H1 (cell line): ENCODE measurements around the gene TRIM65. TPM values are rescaled to one million over a fixed set of nuclear protein-coding genes. Genes with fewer than 3 reads are reported as not detected.
A peak's percentile ranks its signal among the peaks of the same experiment; 100 is the strongest.

Experiments used
- CBX8 ChIP-seq: fragments of 300-800, 300-1000 bp; sonication (generic); IDR thresholded peaks from 2 replicates; pipeline ENCODE4 v1.7.1; 2016; ENCODE audit warnings: low read depth, low read length, borderline replicate concordance
- CHD2 ChIP-seq: IDR thresholded peaks from 2 replicates; pipeline ENCODE4 v1.6.1; 2012; ENCODE audit warnings: low read length, improper control_type of control experiment
- EP300 ChIP-seq, 2 experiments: IDR thresholded peaks; 1 replicate in 1 of 2; 2 replicates in 1 of 2; pipeline ENCODE4 v1.6.1; 2011 to 2012; ENCODE audit warnings: low read depth in 2 of 2, low read length in 2 of 2, mild to moderate bottlenecking in 2 of 2, borderline replicate concordance in 1 of 2, inconsistent platforms in 1 of 2, moderate library complexity in 1 of 2
- NRF1 ChIP-seq: IDR thresholded peaks from 2 replicates; pipeline ENCODE4 v1.6.1; 2011; ENCODE audit warnings: mild to moderate bottlenecking, low read depth, low read length, improper control_type of control experiment
- SP4 ChIP-seq: IDR thresholded peaks from 2 replicates; pipeline ENCODE4 v1.6.1; 2012; ENCODE audit warnings: low read length, inconsistent platforms
- SRF ChIP-seq: IDR thresholded peaks from 2 replicates; pipeline ENCODE4 v1.6.1; 2011; ENCODE audit warnings: mild to moderate bottlenecking, low read depth, low read length, moderate library complexity
- USF2 ChIP-seq: IDR thresholded peaks from 2 replicates; pipeline ENCODE4 v1.6.1; 2011; ENCODE audit warnings: low read length, improper control_type of control experiment
- polyA plus RNA-seq, 7 experiments: library from polyadenylated mRNA; depleted of rRNA in 3 of 7; stranded (reverse) in 5 of 7; unstranded in 2 of 7; fragments of >200 nt in 5 of 7; fragments of 200-250 nt in 2 of 7; gene quantifications; 1 replicate in 5 of 7; 2 replicates in 1 of 7; 4 replicates in 1 of 7; pipeline versions ENCODE4 v1.2.1 to v1.2.3, GENCODE V29; 2011 to 2013; ENCODE audit warnings: missing spikeins in 2 of 7, mixed read lengths in 2 of 7
- total RNA-seq: library from RNA; stranded (reverse); fragmentation: NEBNext Ultra II Directional; extraction: Animal tissue kit (Norgen Biotek cat#: 25700); gene quantifications from 2 replicates; pipeline ENCODE4 v1.2.1, GENCODE V29; 2021
- TF ChIP-seq, protein P1 (sequence below): IDR thresholded peaks from 2 replicates; pipeline ENCODE4 v1.6.1; 2012; ENCODE audit warnings: inconsistent platforms
- TF ChIP-seq, protein P2 (sequence below): IDR thresholded peaks from 2 replicates; pipeline ENCODE4 v1.6.1; 2012; ENCODE audit warnings: inconsistent platforms

TRIM65 gene
- total and polyA plus RNA-seq, 2 of the 8 experiments (the other 6 are each of a cell fraction or from before 2014, with no cell fraction given): 21.2 to 48.6 TPM

DNA sequence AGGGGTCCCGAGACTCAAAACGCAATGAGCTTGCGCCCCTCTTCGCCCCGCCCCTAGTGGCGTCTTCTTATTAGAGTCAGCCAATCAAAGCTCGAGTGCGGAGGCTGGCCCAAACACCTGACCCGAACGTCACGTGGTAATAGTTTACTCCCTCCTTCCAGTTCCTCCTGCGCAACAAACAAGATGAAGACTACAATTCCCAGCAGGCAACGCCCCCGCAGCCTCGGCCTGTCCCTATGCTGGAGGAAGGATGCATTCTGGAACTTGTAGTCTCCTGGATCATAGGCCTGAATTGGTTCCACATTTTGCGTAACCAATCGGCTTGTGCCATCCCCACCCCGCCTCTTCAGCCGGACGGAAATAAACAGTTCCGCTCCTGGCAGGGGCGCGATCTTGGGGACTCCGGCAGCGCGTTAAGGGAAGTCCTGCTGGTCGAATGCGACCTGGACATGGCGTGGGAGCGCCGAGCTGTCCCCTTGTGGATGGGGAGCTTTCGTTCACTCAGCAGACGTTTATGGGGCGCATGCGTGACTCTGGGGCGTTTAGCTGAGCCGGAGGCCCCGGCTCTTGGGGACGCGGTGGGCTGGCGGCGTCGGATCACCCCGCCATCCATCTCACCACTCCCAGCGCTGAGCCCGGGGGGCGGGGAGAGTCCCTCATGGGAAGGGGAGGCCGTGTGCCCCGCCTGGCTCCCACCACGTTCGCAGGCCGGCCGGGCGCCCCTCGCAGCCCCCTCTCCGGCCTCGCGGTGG is 41.3 kb downstream of the TRIM65 start, which contains the start of gene WBP2 (continued):
- peak in 1 of 2 experiments; percentile 4; a peak in 1 of 3 replicates for TF ChIP-seq EP300 (IDR thresholded peaks at IDR 0.05; ENCODE audit: borderline replicate concordance in 1 of 2, low read depth in 2 of 2, low read length in 2 of 2)
- TF ChIP-seq CBX8: no peak
- TF ChIP-seq, protein P1, sequence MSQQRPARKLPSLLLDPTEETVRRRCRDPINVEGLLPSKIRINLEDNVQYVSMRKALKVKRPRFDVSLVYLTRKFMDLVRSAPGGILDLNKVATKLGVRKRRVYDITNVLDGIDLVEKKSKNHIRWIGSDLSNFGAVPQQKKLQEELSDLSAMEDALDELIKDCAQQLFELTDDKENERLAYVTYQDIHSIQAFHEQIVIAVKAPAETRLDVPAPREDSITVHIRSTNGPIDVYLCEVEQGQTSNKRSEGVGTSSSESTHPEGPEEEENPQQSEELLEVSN: peak; percentile 83
- TF ChIP-seq SRF: 0 out of 2 replicates have a peak, but pooled peaks have one; percentile 3
- TF ChIP-seq SP4: peak; percentile 94; the same call in 1 of the 2 replicates
- peak; percentile 97 for TF ChIP-seq USF2
- TF ChIP-seq, protein P2, sequence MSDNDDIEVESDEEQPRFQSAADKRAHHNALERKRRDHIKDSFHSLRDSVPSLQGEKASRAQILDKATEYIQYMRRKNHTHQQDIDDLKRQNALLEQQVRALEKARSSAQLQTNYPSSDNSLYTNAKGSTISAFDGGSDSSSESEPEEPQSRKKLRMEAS: peak; percentile 78
- peak; percentile 37 for TF ChIP-seq NRF1
- no peak for TF ChIP-seq CHD2
- TF ChIP-seq, all 59 proteins: peak for 22
